H9 (cell line): ENCODE measurements around the gene PDCD10. TPM values are rescaled to one million over a fixed set of nuclear protein-coding genes. Genes with fewer than 3 reads are reported as not detected.

Source experiments
- DNase-seq: peaks from one replicate; pipeline ENCODE4 v3.0.0-alpha.2; 2017
- H2AFZ ChIP-seq: one replicate; pipeline ENCODE4 v1.6.1; 2013; ENCODE audit warnings: mild to moderate bottlenecking, low read length, control low read depth, moderate library complexity
- H2AK5ac ChIP-seq: 2 replicates; pipeline ENCODE4 v1.6.1; 2013; ENCODE audit warnings: low read length, control low read depth, mixed read lengths; ENCODE audit not compliant: insufficient read length
- H2BK120ac ChIP-seq: one replicate; pipeline ENCODE4 v1.6.1; 2013; ENCODE audit warnings: low read depth, mild to moderate bottlenecking, low read length, control low read depth, inconsistent platforms; ENCODE audit not compliant: poor library complexity, severe bottlenecking
- H2BK12ac ChIP-seq: 2 replicates; pipeline ENCODE4 v1.6.1; 2013; ENCODE audit warnings: low read length, control low read depth, mixed read lengths, low read depth; ENCODE audit not compliant: insufficient read length
- H2BK15ac ChIP-seq: 2 replicates; pipeline ENCODE4 v1.6.1; 2013; ENCODE audit warnings: low read depth, low read length, control low read depth
- H2BK20ac ChIP-seq: one replicate; pipeline ENCODE4 v1.6.1; 2013; ENCODE audit warnings: low read depth, mild to moderate bottlenecking, low read length, control low read depth, inconsistent platforms; ENCODE audit not compliant: poor library complexity, severe bottlenecking
- H2BK5ac ChIP-seq: 2 replicates; pipeline ENCODE4 v1.6.1; 2013; ENCODE audit warnings: low read length, control low read depth, mixed read lengths; ENCODE audit not compliant: insufficient read length
- H3K14ac ChIP-seq: 2 replicates; pipeline ENCODE4 v1.6.1; 2013; ENCODE audit warnings: low read length, control low read depth; ENCODE audit not compliant: insufficient read depth
- H3K18ac ChIP-seq: 2 replicates; pipeline ENCODE4 v1.6.1; 2013; ENCODE audit warnings: low read depth, mild to moderate bottlenecking, mixed read lengths, low read length, control low read depth; ENCODE audit not compliant: insufficient read length
- H3K23ac ChIP-seq: 2 replicates; pipeline ENCODE4 v1.6.1; 2013; ENCODE audit warnings: low read length, control low read depth, mixed read lengths, low read depth; ENCODE audit not compliant: insufficient read length
- H3K23me2 ChIP-seq: 2 replicates; pipeline ENCODE4 v1.6.1; 2013; ENCODE audit warnings: low read depth, mild to moderate bottlenecking, mixed read lengths, low read length, control low read depth; ENCODE audit not compliant: insufficient read length, poor library complexity, severe bottlenecking
- H3K27ac ChIP-seq: 2 replicates; pipeline ENCODE4 v1.5.1; 2013; ENCODE audit warnings: low read length, control low read depth, mixed read lengths, low read depth; ENCODE audit not compliant: insufficient read length
- H3K27me3 ChIP-seq: 2 replicates; pipeline ENCODE4 v1.6.1; 2013; ENCODE audit warnings: low read length, control low read depth, inconsistent platforms; ENCODE audit not compliant: insufficient read depth
- H3K4ac ChIP-seq: 2 replicates; pipeline ENCODE4 v1.6.1; 2013; ENCODE audit warnings: low read depth, mild to moderate bottlenecking, control low read depth, inconsistent platforms, low read length, moderate library complexity
- H3K4me1 ChIP-seq: 2 replicates; pipeline ENCODE4 v1.6.1; 2013; ENCODE audit warnings: low read length, control low read depth, inconsistent platforms; ENCODE audit not compliant: insufficient read depth
- H3K4me2 ChIP-seq: 2 replicates; pipeline ENCODE4 v1.6.1; 2013; ENCODE audit warnings: low read length, control low read depth, mixed read lengths; ENCODE audit not compliant: insufficient read length, insufficient read depth
- H3K56ac ChIP-seq: 2 replicates; pipeline ENCODE4 v1.6.1; 2013; ENCODE audit warnings: low read depth, mild to moderate bottlenecking, mixed read lengths, low read length, control low read depth; ENCODE audit not compliant: insufficient read length
- H3K79me1 ChIP-seq: 2 replicates; pipeline ENCODE4 v1.6.1; 2013; ENCODE audit warnings: low read depth, mild to moderate bottlenecking, moderate library complexity, low read length, control low read depth, inconsistent platforms; ENCODE audit not compliant: insufficient read depth, poor library complexity, severe bottlenecking
- H3K79me2 ChIP-seq: 2 replicates; pipeline ENCODE4 v1.6.1; 2013; ENCODE audit warnings: low read length, control low read depth, inconsistent platforms; ENCODE audit not compliant: insufficient read depth
- H3K9ac ChIP-seq: 2 replicates; pipeline ENCODE4 v1.6.1; 2013; ENCODE audit warnings: low read length, control low read depth, mixed read lengths; ENCODE audit not compliant: insufficient read length; ENCODE audit errors: extremely low read depth
- H3K9me3 ChIP-seq: one replicate; pipeline ENCODE4 v1.6.1; 2013; ENCODE audit warnings: low read depth, low read length, inconsistent platforms; ENCODE audit not compliant: control insufficient read depth
- H3T11ph ChIP-seq: one replicate; pipeline ENCODE4 v1.6.1; 2013; ENCODE audit warnings: mild to moderate bottlenecking, low read length, control low read depth, inconsistent platforms
- H4K20me1 ChIP-seq: one replicate; pipeline ENCODE4 v1.6.1; 2013; ENCODE audit not compliant: control insufficient read depth, insufficient read length, insufficient read depth
- H4K5ac ChIP-seq: 2 replicates; pipeline ENCODE4 v1.6.1; 2013; ENCODE audit warnings: low read depth, mild to moderate bottlenecking, mixed read lengths, low read length, control low read depth; ENCODE audit not compliant: insufficient read length
- H4K8ac ChIP-seq: replicated peaks from 2 replicates; pipeline ENCODE4 v1.6.1; 2013; ENCODE audit warnings: low read length, control low read depth, mixed read lengths, low read depth; ENCODE audit not compliant: insufficient read length
- H4K91ac ChIP-seq: 2 replicates; pipeline ENCODE4 v1.6.1; 2013; ENCODE audit warnings: low read depth, mild to moderate bottlenecking, moderate library complexity, mixed read lengths, low read length, control low read depth; ENCODE audit not compliant: insufficient read length
- H3K27ac Mint-ChIP-seq, 3 experiments: 2 replicates in 2 of 3; 3 replicates in 1 of 3; pipeline ENCODE4 v1.8.0; 2020 to 2021; ENCODE audit warnings: mixed read lengths in 3 of 3, mild to moderate bottlenecking in 1 of 3, moderate library complexity in 1 of 3
- H3K27me3 Mint-ChIP-seq: 2 replicates; pipeline ENCODE4 v1.8.0; 2021; ENCODE audit warnings: low read depth, mild to moderate bottlenecking, moderate library complexity, mixed read lengths
- H3K36me3 Mint-ChIP-seq, 3 experiments: 2 replicates in 2 of 3; 3 replicates in 1 of 3; pipeline ENCODE4 v1.8.0; 2020 to 2021; ENCODE audit warnings: low read depth in 3 of 3, mixed read lengths in 3 of 3; ENCODE audit not compliant: insufficient read depth in 1 of 3
- H3K4me1 Mint-ChIP-seq, 2 experiments: 2 replicates each; pipeline ENCODE4 v1.8.0; 2020; ENCODE audit warnings: mixed read lengths in 2 of 2
- H3K4me3 Mint-ChIP-seq, 2 experiments: 2 replicates in 1 of 2; 3 replicates in 1 of 2; pipeline ENCODE4 v1.8.0; 2020 to 2021; ENCODE audit warnings: mild to moderate bottlenecking in 2 of 2, mixed read lengths in 2 of 2, moderate library complexity in 1 of 2
- H3K9me3 Mint-ChIP-seq, 2 experiments: 2 replicates in 1 of 2; 3 replicates in 1 of 2; pipeline ENCODE4 v1.8.0; 2020; ENCODE audit warnings: mild to moderate bottlenecking in 2 of 2, mixed read lengths in 2 of 2, moderate library complexity in 1 of 2
- WGBS: extraction: QIAGEN DNeasy Blood & Tissue Kit; methylation state at CpG from one replicate; pipeline ENCODE4 v1.1.7; 2013; ENCODE audit warnings: missing lambda C conversion rate, low lambda C conversion rate, mixed read lengths; ENCODE audit not compliant: insufficient read length; ENCODE audit errors: extremely low coverage; 5-methylcytosine and 5-hydroxymethylcytosine counted together
- total RNA-seq: library from RNA; stranded (reverse); gene quantifications from 2 replicates; pipeline ENCODE4 v1.2.1, GENCODE V29; 2021
- TF ChIP-seq, protein P1 (sequence below): fragments of 200-600 bp; sonication (generic); conservative IDR thresholded peaks from 3 replicates; pipeline ENCODE4 v1.8.0; 2021; ENCODE audit warnings: antibody characterized with exemption, mild to moderate bottlenecking

The PDCD10 gene
- total RNA-seq, 1 experiment from 2014 or later: 64.3 TPM

DNA sequence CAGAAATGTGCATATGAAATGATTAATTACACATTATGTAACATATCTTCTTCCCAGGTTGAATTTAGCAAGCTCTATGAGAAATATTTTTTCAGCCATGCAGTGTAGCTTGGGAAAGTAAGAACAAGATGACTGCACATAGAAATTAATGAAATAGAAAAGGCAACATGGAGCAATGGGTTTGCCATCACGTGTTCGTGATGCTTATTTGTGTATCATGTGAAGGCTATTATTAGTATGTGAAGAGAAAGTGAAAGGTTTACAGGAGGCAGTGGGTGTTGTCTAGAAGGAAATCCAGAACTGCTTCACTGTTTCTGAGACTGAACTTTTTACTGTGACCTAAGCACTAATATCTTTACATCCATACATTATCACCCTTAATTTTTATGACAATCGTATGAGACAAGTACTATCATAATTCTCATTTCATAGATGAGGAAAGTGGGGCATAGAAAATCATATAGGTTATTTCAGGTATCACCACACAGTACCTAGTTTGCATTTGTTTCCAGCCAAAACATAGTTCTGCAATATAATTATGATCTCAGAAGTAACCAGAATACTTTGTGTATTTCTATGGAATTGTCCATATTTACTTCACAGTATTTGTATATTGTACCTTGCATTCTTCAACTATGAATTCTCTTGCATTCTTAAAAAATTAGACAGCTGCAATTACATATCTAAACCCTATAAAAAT, 15.7 kb upstream of the PDCD10 start:
- H2AK5ac ChIP-seq: no peak overlapping the region
- H3K4me2 ChIP-seq: no peak overlapping the region

More for the DNA sequence above, 15.7 kb upstream of the PDCD10 start:
- H3K4me1 Mint-ChIP-seq: peaks cover 4 to 5% of the 10 kb centered on the region in 2 experiments; a peak in 3 of 4 replicates
- H2BK20ac ChIP-seq: no peak overlapping the region
- H3K9me3 ChIP-seq: no peaks in the 10 kb centered on the region
- TF ChIP-seq, protein P1, sequence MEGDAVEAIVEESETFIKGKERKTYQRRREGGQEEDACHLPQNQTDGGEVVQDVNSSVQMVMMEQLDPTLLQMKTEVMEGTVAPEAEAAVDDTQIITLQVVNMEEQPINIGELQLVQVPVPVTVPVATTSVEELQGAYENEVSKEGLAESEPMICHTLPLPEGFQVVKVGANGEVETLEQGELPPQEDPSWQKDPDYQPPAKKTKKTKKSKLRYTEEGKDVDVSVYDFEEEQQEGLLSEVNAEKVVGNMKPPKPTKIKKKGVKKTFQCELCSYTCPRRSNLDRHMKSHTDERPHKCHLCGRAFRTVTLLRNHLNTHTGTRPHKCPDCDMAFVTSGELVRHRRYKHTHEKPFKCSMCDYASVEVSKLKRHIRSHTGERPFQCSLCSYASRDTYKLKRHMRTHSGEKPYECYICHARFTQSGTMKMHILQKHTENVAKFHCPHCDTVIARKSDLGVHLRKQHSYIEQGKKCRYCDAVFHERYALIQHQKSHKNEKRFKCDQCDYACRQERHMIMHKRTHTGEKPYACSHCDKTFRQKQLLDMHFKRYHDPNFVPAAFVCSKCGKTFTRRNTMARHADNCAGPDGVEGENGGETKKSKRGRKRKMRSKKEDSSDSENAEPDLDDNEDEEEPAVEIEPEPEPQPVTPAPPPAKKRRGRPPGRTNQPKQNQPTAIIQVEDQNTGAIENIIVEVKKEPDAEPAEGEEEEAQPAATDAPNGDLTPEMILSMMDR: no peak
- H2BK15ac ChIP-seq: no peak overlapping the region
- no peak overlapping the region for H3K56ac ChIP-seq
- H2BK5ac ChIP-seq: no peak overlapping the region
- no peaks in the 10 kb centered on the region for H3K27me3 ChIP-seq
- H4K8ac ChIP-seq: no peak overlapping the region
- H3K23me2 ChIP-seq: no peaks in the 10 kb centered on the region
- H3K23ac ChIP-seq: no peak overlapping the region
- H3K27ac Mint-ChIP-seq: no peak overlapping the region
- H3K14ac ChIP-seq: no peak overlapping the region
- H2AFZ ChIP-seq: no peak overlapping the region
- H3K27me3 Mint-ChIP-seq: no peaks in the 10 kb centered on the region
- H3K79me1 ChIP-seq: no peaks in the 10 kb centered on the region
- no peak overlapping the region for H2BK120ac ChIP-seq
- H3K4ac ChIP-seq: no peak overlapping the region
- DNase-seq: no peak
- no peaks in the 10 kb centered on the region for H4K20me1 ChIP-seq
- H3K4me1 ChIP-seq: no peaks in the 10 kb centered on the region
- no peak overlapping the region for H3K9ac ChIP-seq
- no peak overlapping the region for H3K27ac ChIP-seq
- no CpG with 5 or more reads among the region's 3 CpGs for WGBS
- no peak overlapping the region for H4K5ac ChIP-seq
- H3K9me3 Mint-ChIP-seq: no peaks in the 10 kb centered on the region
- H3K4me3 Mint-ChIP-seq: no peak overlapping the region
- H2BK12ac ChIP-seq: no peak overlapping the region
- no peak overlapping the region for H3K18ac ChIP-seq
- no peak overlapping the region for H3T11ph ChIP-seq
- H3K79me2 ChIP-seq: no peaks in the 10 kb centered on the region
- no peaks in the 10 kb centered on the region for H3K36me3 Mint-ChIP-seq
- H4K91ac ChIP-seq: no peak overlapping the region
